Loucy (cell line): ENCODE data around the gene APLF.

Source experiments
- H2AFZ ChIP-seq: fragments of 200-600 bp; sonication (generic); 2 replicates; pipeline ENCODE4 v1.6.0; 2016; ENCODE audit warnings: antibody characterized with exemption, mild to moderate bottlenecking, low read length, moderate library complexity
- H3F3A ChIP-seq: fragments of 200-600 bp; 2 replicates; pipeline ENCODE4 v1.6.0; 2016; ENCODE audit warnings: antibody characterized with exemption, low read depth, mild to moderate bottlenecking
- H3K27me3 ChIP-seq: fragments of 200-600 bp; sonication (generic); 2 replicates; pipeline ENCODE4 v1.6.1; 2014; ENCODE audit warnings: low read length, mild to moderate bottlenecking; ENCODE audit not compliant: insufficient read depth, poor library complexity, severe bottlenecking
- H3K36me3 ChIP-seq: fragments of 200-600 bp; sonication (generic); 2 replicates; pipeline ENCODE4 v1.6.1; 2016; ENCODE audit warnings: low read length; ENCODE audit not compliant: insufficient read depth
- H3K4me1 ChIP-seq: fragments of 200-600 bp; sonication (generic); 2 replicates; pipeline ENCODE4 v1.5.1; 2014; ENCODE audit warnings: low read length, mild to moderate bottlenecking; ENCODE audit not compliant: insufficient read depth, poor library complexity, severe bottlenecking
- H3K4me2 ChIP-seq: fragments of 200-600 bp; sonication (generic); 2 replicates; pipeline ENCODE4 v1.6.0; 2014; ENCODE audit warnings: antibody characterized with exemption, low read length, low read depth, mild to moderate bottlenecking; ENCODE audit not compliant: poor library complexity, severe bottlenecking
- H3K4me3 ChIP-seq: fragments of 200-600 bp; sonication (generic); 2 replicates; pipeline ENCODE4 v1.5.1; 2014; ENCODE audit warnings: low read length, mild to moderate bottlenecking, mixed read lengths; ENCODE audit not compliant: poor library complexity, severe bottlenecking
- H3K79me2 ChIP-seq: fragments of 200-600 bp; sonication (generic); 2 replicates; pipeline ENCODE4 v1.6.1; 2014; ENCODE audit warnings: low read length; ENCODE audit not compliant: insufficient read depth
- H3K9ac ChIP-seq: fragments of 200-600 bp; sonication (generic); 2 replicates; pipeline ENCODE4 v1.6.0; 2014; ENCODE audit warnings: mild to moderate bottlenecking, low read depth, low read length, moderate library complexity; ENCODE audit not compliant: poor library complexity, severe bottlenecking
- H3K9me2 ChIP-seq: fragments of 200-600 bp; sonication (generic); replicated peaks from 2 replicates; pipeline ENCODE4 v1.6.1; 2016; ENCODE audit warnings: low read depth, low read length, mixed read lengths
- H3K9me3 ChIP-seq: fragments of 200-600 bp; sonication (generic); 2 replicates; pipeline ENCODE4 v1.6.1; 2014; ENCODE audit warnings: mild to moderate bottlenecking, antibody characterized with exemption, low read length, low read depth; ENCODE audit not compliant: insufficient read depth
- H4K20me1 ChIP-seq: fragments of 200-600 bp; sonication (generic); 2 replicates; pipeline ENCODE4 v1.6.0; 2014; ENCODE audit warnings: antibody characterized with exemption, low read length, mild to moderate bottlenecking; ENCODE audit not compliant: insufficient read depth, poor library complexity, severe bottlenecking
- CTCF ChIP-seq: fragments of 200-600 bp; sonication (generic); conservative IDR thresholded peaks from 2 replicates; pipeline ENCODE4 v1.5.1; 2014; ENCODE audit warnings: mild to moderate bottlenecking, antibody characterized with exemption, low read length
- EZH2phosphoT487 ChIP-seq: fragments of 200-600 bp; IDR thresholded peaks from 2 replicates; pipeline ENCODE4 v1.6.1; 2018; ENCODE audit warnings: antibody characterized with exemption, mild to moderate bottlenecking, moderate library complexity, borderline replicate concordance

The APLF gene

GRCh38 chr2:68574202-68574791 is 106.9 kb downstream of the APLF start:
- no peaks in the 10 kb centered on the region for H3K9me2 ChIP-seq
- no peak overlapping the region for H3K4me2 ChIP-seq
- H3K4me3 ChIP-seq, result no peak overlapping the region
- H3K79me2 ChIP-seq, result no peaks in the 10 kb centered on the region
- no peaks in the 10 kb centered on the region for H3K27me3 ChIP-seq
- H3K9ac ChIP-seq, result no peak overlapping the region
- H4K20me1 ChIP-seq, result no peaks in the 10 kb centered on the region
- H2AFZ ChIP-seq, result no peak overlapping the region
- no peaks in the 10 kb centered on the region for H3F3A ChIP-seq
- 0 out of 2 replicates have a peak, but pooled peaks cover under 1% of the 10 kb centered on the region for H3K9me3 ChIP-seq
- TF ChIP-seq EZH2phosphoT487, result no peak
- no peak for TF ChIP-seq CTCF
- no peaks in the 10 kb centered on the region for H3K4me1 ChIP-seq
- H3K36me3 ChIP-seq, result no peaks in the 10 kb centered on the region

- H4K20me1 ChIP-seq, result no peaks in the 10 kb centered on the region
- no peak overlapping the region for H2AFZ ChIP-seq
- H3F3A ChIP-seq, result no peaks in the 10 kb centered on the region
- H3K4me1 ChIP-seq, result no peaks in the 10 kb centered on the region
- H3K79me2 ChIP-seq, result no peaks in the 10 kb centered on the region
- H3K36me3 ChIP-seq, result no peaks in the 10 kb centered on the region
- no peak for TF ChIP-seq EZH2phosphoT487
- TF ChIP-seq CTCF, result no peak
- no peak overlapping the region for H3K4me3 ChIP-seq
- no peaks in the 10 kb centered on the region for H3K9me2 ChIP-seq
- H3K27me3 ChIP-seq, result no peaks in the 10 kb centered on the region
- H3K9ac ChIP-seq, result no peak overlapping the region
- no peak overlapping the region for H3K4me2 ChIP-seq
- peaks cover 5% of the 10 kb centered on the region; the same call in 1 of the 2 replicates for H3K9me3 ChIP-seq
These were observed 109.8 kb downstream of the APLF start for GRCh38 chr2:68577183-68577582.

GRCh38 chr2:68579689-68580088 is 112.3 kb downstream of the APLF start:
- H4K20me1 ChIP-seq, result no peaks in the 10 kb centered on the region
- no peak overlapping the region for H3K4me3 ChIP-seq
- no peaks in the 10 kb centered on the region for H3F3A ChIP-seq
- no peaks in the 10 kb centered on the region for H3K79me2 ChIP-seq
- no peak overlapping the region for H3K4me2 ChIP-seq
- H3K36me3 ChIP-seq, result no peaks in the 10 kb centered on the region
- TF ChIP-seq CTCF, result no peak
- H3K27me3 ChIP-seq, result no peaks in the 10 kb centered on the region
- no peaks in the 10 kb centered on the region for H3K9me2 ChIP-seq
- H3K9me3 ChIP-seq, result peaks cover 5% of the 10 kb centered on the region; the same call in 1 of the 2 replicates
- H2AFZ ChIP-seq, result no peak overlapping the region
- no peaks in the 10 kb centered on the region for H3K4me1 ChIP-seq
- H3K9ac ChIP-seq, result no peak overlapping the region
